CD14-positive monocyte (primary cell): ENCODE results near the gene CALM1. TPM values are rescaled to one million over a fixed set of nuclear protein-coding genes. Genes with fewer than 3 reads are reported as not detected.

ENCODE experiments used
- DNase-seq, 3 donors: peaks; one replicate each; pipeline ENCODE4 v3.0.0-alpha.2; 2011 to 2022
- H2AFZ ChIP-seq: 2 replicates; pipeline ENCODE4 v1.6.0; 2012; ENCODE audit warnings: mild to moderate bottlenecking, low read depth, low read length, inconsistent platforms; ENCODE audit not compliant: insufficient read depth, poor library complexity, severe bottlenecking
- H3K27ac ChIP-seq, 2 donors: 1 replicate in 1 of 2; 2 replicates in 1 of 2; pipeline ENCODE4 v1.5.1; 2012 to 2013; ENCODE audit warnings: low read length in 2 of 2, control low read depth in 1 of 2, inconsistent platforms in 1 of 2, low read depth in 1 of 2, mild to moderate bottlenecking in 1 of 2
- H3K27me3 ChIP-seq, 2 donors: one replicate each; pipeline versions ENCODE4 v1.6.0 to v1.6.1; 2011 to 2013; ENCODE audit warnings: low read length in 2 of 2; ENCODE audit not compliant: control insufficient read depth in 2 of 2, insufficient read depth in 2 of 2
- H3K36me3 ChIP-seq, 2 donors: replicated peaks in 1 of 2; 1 replicate in 1 of 2; 2 replicates in 1 of 2; pipeline versions ENCODE4 v1.5.1 to v1.6.1; 2012 to 2013; ENCODE audit warnings: low read length in 2 of 2, control low read depth in 1 of 2, inconsistent platforms in 1 of 2, mild to moderate bottlenecking in 1 of 2; ENCODE audit not compliant: insufficient read depth in 2 of 2, control insufficient read depth in 1 of 2
- H3K4me1 ChIP-seq, 2 donors: 1 replicate in 1 of 2; 2 replicates in 1 of 2; pipeline versions ENCODE4 v1.5.1 to v1.6.1; 2012 to 2013; ENCODE audit warnings: low read length in 2 of 2, control low read depth in 1 of 2, inconsistent platforms in 1 of 2, mild to moderate bottlenecking in 1 of 2, moderate library complexity in 1 of 2; ENCODE audit not compliant: insufficient read depth in 2 of 2, control insufficient read depth in 1 of 2
- H3K4me2 ChIP-seq: replicated peaks from 2 replicates; pipeline ENCODE3; 2012; ENCODE audit warnings: low read length, moderate library complexity, mild to moderate bottlenecking; ENCODE audit not compliant: poor library complexity, severe bottlenecking; ENCODE audit errors: extremely low read depth
- H3K4me3 ChIP-seq, 3 experiments: fragments of 200-600 bp in 1 of 3; sonication (generic) in 1 of 3; replicated peaks in 1 of 3; 1 replicate in 2 of 3; 2 replicates in 1 of 3; pipeline ENCODE4 v1.5.1; 2011 to 2013; ENCODE audit warnings: low read length in 3 of 3, mild to moderate bottlenecking in 3 of 3, control low read depth in 2 of 3, low read depth in 2 of 3, inconsistent platforms in 1 of 3, moderate library complexity in 1 of 3
- H3K79me2 ChIP-seq: 2 replicates; pipeline ENCODE4 v1.6.0; 2012; ENCODE audit warnings: mild to moderate bottlenecking, control low read depth, inconsistent platforms, low read length, moderate library complexity; ENCODE audit not compliant: insufficient read depth
- H3K9ac ChIP-seq: 2 replicates; pipeline ENCODE4 v1.6.0; 2017; ENCODE audit warnings: low read length, mild to moderate bottlenecking; ENCODE audit not compliant: insufficient read depth, poor library complexity, severe bottlenecking
- H3K9me3 ChIP-seq, 2 donors: replicated peaks in 1 of 2; 1 replicate in 1 of 2; 2 replicates in 1 of 2; pipeline versions ENCODE4 v1.5.1 to v1.6.1; 2012 to 2013; ENCODE audit warnings: low read length in 2 of 2, control low read depth in 1 of 2; ENCODE audit not compliant: control insufficient read depth in 1 of 2, insufficient read depth in 1 of 2
- H4K20me1 ChIP-seq: 2 replicates; pipeline ENCODE4 v1.6.0; 2012; ENCODE audit warnings: mild to moderate bottlenecking, low read length, control low read depth, moderate library complexity; ENCODE audit not compliant: insufficient read depth
- H3K27ac Mint-ChIP-seq, 7 donors: one replicate each; pipeline ENCODE4 v1.8.0; 2020; ENCODE audit warnings: mild to moderate bottlenecking in 7 of 7, mixed read lengths in 7 of 7, moderate library complexity in 6 of 7, inconsistent platforms in 2 of 7
- H3K27me3 Mint-ChIP-seq, 3 donors: one replicate each; pipeline ENCODE4 v1.8.0; 2021 to 2022; ENCODE audit warnings: low read depth in 3 of 3, mild to moderate bottlenecking in 3 of 3, mixed read lengths in 3 of 3, moderate library complexity in 3 of 3, inconsistent platforms in 1 of 3
- H3K36me3 Mint-ChIP-seq, 2 donors: one replicate each; pipeline ENCODE4 v1.8.0; 2020; ENCODE audit warnings: mixed read lengths in 2 of 2, inconsistent platforms in 1 of 2, mild to moderate bottlenecking in 1 of 2
- H3K4me1 Mint-ChIP-seq: one replicate; pipeline ENCODE4 v1.8.0; 2020; ENCODE audit warnings: mild to moderate bottlenecking, mixed read lengths
- H3K4me3 Mint-ChIP-seq, 2 donors: one replicate each; pipeline ENCODE4 v1.8.0; 2020; ENCODE audit warnings: mild to moderate bottlenecking in 2 of 2, mixed read lengths in 2 of 2, moderate library complexity in 1 of 2
- H3K9me3 Mint-ChIP-seq, 7 donors: one replicate each; pipeline ENCODE4 v1.8.0; 2020 to 2022; ENCODE audit warnings: mixed read lengths in 7 of 7, mild to moderate bottlenecking in 6 of 7, moderate library complexity in 6 of 7, inconsistent platforms in 2 of 7
- CTCF ChIP-seq: fragments of 200-600 bp; IDR thresholded peaks from one replicate; pipeline ENCODE4 v1.8.0; 2022; ENCODE audit warnings: antibody characterized with exemption, mild to moderate bottlenecking
- WGBS: methylation state at CpG from one replicate; pipeline ENCODE4 v1.1.5; 2013; ENCODE audit warnings: missing lambda C conversion rate; ENCODE audit not compliant: insufficient coverage; 5-methylcytosine and 5-hydroxymethylcytosine counted together
- intact Hi-C, 2 donors: fragments of 100-400 bp; cut with micrococcal nuclease; formaldehyde crosslinking; loops; one replicate each; pipeline versions ENCODE4 v1.15.0 to v1.15.1; 2023
- polyA plus RNA-seq, 3 donors: library from polyadenylated mRNA; depleted of rRNA in 1 of 3; unstranded in 2 of 3; stranded (reverse) in 1 of 3; fragments of 300-500 nt in 2 of 3; fragments of >200 nt in 1 of 3; fragmentation: Illumina TruSeq in 2 of 3; gene quantifications; 1 replicate in 2 of 3; 2 replicates in 1 of 3; pipeline ENCODE4 v1.2.3, GENCODE V29; 2012 to 2021

Gene CALM1
- polyA plus RNA-seq, 3 donors, result 277 to 912 (median 906) TPM

GRCh38 chr14:90355540-90356518 lies 41.0 kb upstream of the CALM1 start:
- Histone ChIP-seq H3K36me3 (no peaks in the 10 kb centered on the region), H2AFZ (no peak overlapping the region), H3K4me3 (no peak overlapping the region), H4K20me1 (no peaks in the 10 kb centered on the region), H3K9me3 (no peaks in the 10 kb centered on the region), H3K9ac (no peak overlapping the region), H3K27ac (no peak overlapping the region), H3K4me2 (no peak overlapping the region), H3K4me1 (no peaks in the 10 kb centered on the region), H3K27me3 (no peaks in the 10 kb centered on the region), H3K79me2 (no peaks in the 10 kb centered on the region)
- TF ChIP-seq CTCF, result no peak
- 94% methylated on average over 3 of the region's 8 CpGs for WGBS
- no peak overlapping the region for H3K4me3 Mint-ChIP-seq
- H3K4me1 Mint-ChIP-seq, result no peaks in the 10 kb centered on the region
- DNase-seq, result no peak
- no peaks in the 10 kb centered on the region for H3K36me3 Mint-ChIP-seq
- no peak overlapping the region for H3K27ac Mint-ChIP-seq
- H3K27me3 Mint-ChIP-seq, result peaks cover 11 to 14% (median 12%) of the 10 kb centered on the region in 3 donors
- intact Hi-C loops, result no loop called here
- H3K9me3 Mint-ChIP-seq, result peaks cover 0 to 3% (median 0%) of the 10 kb centered on the region in 7 donors

GRCh38 chr14:90356925-90357324 lies 39.9 kb upstream of the CALM1 start:
- no CpG with 5 or more reads among the region's 1 CpG for WGBS
- H4K20me1 ChIP-seq, result no peaks in the 10 kb centered on the region
- H2AFZ ChIP-seq, result no peak overlapping the region
- H3K27me3 Mint-ChIP-seq, result peaks cover 10 to 12% (median 11%) of the 10 kb centered on the region in 3 donors
- H3K27ac ChIP-seq, result no peak overlapping the region
- H3K4me3 ChIP-seq, result no peak overlapping the region
- H3K9me3 Mint-ChIP-seq, result peaks cover 0 to 3% (median 0%) of the 10 kb centered on the region in 7 donors
- no peaks in the 10 kb centered on the region for H3K4me1 Mint-ChIP-seq
- no peaks in the 10 kb centered on the region for H3K4me1 ChIP-seq
- no peaks in the 10 kb centered on the region for H3K36me3 ChIP-seq
- H3K79me2 ChIP-seq, result no peaks in the 10 kb centered on the region
- no peak overlapping the region for H3K27ac Mint-ChIP-seq
- H3K9ac ChIP-seq, result no peak overlapping the region
- no peak overlapping the region for H3K4me3 Mint-ChIP-seq
- H3K36me3 Mint-ChIP-seq, result no peaks in the 10 kb centered on the region
- intact Hi-C loops, result no loop called here
- DNase-seq, result no peak
- no peaks in the 10 kb centered on the region for H3K27me3 ChIP-seq
- TF ChIP-seq CTCF, result no peak
- H3K9me3 ChIP-seq, result no peaks in the 10 kb centered on the region
- H3K4me2 ChIP-seq, result no peak overlapping the region
